Tibial nerve (tissue), 4 donors: ENCODE data around the gene SLC51A.

ENCODE experiments used
- CTCF ChIP-seq, 5 experiments: fragments of 200-600 bp in 3 of 5; fragments of 450-650 bp in 2 of 5; sonication (generic) in 3 of 5; IDR thresholded peaks; one replicate each; pipeline ENCODE4 v1.5.1; 2016 to 2019; ENCODE audit warnings: antibody characterized with exemption in 5 of 5, mild to moderate bottlenecking in 3 of 5, moderate library complexity in 2 of 5
- EP300 ChIP-seq, 2 donors: sonication (generic); formaldehyde crosslinking; IDR thresholded peaks; one replicate each; pipeline ENCODE4 v1.6.1; 2017; ENCODE audit warnings: antibody characterized with exemption in 2 of 2, mild to moderate bottlenecking in 1 of 2
- POLR2A ChIP-seq, 2 donors: fragments of 450-650 bp; IDR thresholded peaks; one replicate each; pipeline ENCODE4 v1.6.1; 2017; ENCODE audit warnings: antibody characterized with exemption in 2 of 2, mild to moderate bottlenecking in 2 of 2, moderate library complexity in 2 of 2

DNA sequence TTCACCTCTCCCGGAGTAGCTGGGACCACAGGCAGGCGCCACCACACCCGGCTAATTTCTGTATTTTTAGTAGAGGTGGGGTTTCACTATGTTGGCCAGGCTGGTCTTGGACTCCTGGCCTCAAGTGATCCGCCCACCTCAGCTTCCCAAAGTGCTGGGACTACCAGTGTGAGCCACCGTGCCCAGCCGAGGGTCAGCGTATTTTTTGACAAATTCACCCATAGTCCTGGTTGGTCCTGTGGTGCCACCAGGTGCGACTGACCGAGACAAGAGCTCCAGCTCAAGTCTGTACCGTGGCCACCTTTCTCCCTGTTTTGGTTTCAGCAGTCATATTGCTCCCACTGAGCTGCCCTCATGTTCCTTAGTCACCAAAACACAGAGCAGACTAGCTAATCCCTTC is 8.8 kb downstream of the SLC51A start:
- no peak for TF ChIP-seq CTCF (IDR thresholded peaks at IDR 0.05)
- no peak for TF ChIP-seq POLR2A (IDR thresholded peaks at IDR 0.05)
- TF ChIP-seq EP300 (IDR thresholded peaks at IDR 0.05), result no peak
